GM10266 (cell line): ENCODE results near the gene TFEB.

Experiments used
- DNase-seq: peaks from one replicate; pipeline ENCODE4 v3.0.0; 2012; ENCODE audit errors: extremely low spot score
- TF ChIP-seq, protein P1 (sequence below): IDR thresholded peaks from 2 replicates; pipeline ENCODE4 v1.5.1; 2012; ENCODE audit warnings: mild to moderate bottlenecking, low read depth; ENCODE audit not compliant: control insufficient read depth, insufficient read depth; ENCODE audit errors: missing control alignments

The TFEB gene

DNA sequence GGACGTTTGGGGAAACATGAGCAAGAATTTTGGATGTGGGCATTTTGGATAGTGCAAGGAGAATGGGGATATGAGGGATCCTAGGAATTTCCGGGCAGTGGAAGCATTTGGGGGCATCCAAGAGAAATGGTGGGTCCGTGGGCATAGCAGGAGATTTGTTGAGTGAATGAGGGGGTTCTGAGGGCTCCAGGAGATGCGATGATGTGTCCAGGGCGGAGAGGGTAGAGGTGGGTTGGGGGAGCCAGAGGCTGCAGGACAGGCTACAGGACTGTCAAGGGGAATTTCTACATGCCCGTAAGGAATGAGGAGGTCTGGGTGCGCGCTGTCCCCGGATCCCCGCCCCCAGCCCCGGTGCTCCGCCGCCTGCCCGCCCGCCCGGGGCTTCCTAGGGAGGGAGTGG lies 43.9 kb upstream of the TFEB start:
- TF ChIP-seq, protein P1, sequence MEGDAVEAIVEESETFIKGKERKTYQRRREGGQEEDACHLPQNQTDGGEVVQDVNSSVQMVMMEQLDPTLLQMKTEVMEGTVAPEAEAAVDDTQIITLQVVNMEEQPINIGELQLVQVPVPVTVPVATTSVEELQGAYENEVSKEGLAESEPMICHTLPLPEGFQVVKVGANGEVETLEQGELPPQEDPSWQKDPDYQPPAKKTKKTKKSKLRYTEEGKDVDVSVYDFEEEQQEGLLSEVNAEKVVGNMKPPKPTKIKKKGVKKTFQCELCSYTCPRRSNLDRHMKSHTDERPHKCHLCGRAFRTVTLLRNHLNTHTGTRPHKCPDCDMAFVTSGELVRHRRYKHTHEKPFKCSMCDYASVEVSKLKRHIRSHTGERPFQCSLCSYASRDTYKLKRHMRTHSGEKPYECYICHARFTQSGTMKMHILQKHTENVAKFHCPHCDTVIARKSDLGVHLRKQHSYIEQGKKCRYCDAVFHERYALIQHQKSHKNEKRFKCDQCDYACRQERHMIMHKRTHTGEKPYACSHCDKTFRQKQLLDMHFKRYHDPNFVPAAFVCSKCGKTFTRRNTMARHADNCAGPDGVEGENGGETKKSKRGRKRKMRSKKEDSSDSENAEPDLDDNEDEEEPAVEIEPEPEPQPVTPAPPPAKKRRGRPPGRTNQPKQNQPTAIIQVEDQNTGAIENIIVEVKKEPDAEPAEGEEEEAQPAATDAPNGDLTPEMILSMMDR, result no peak
- peak; percentile 51 for DNase-seq

DNA sequence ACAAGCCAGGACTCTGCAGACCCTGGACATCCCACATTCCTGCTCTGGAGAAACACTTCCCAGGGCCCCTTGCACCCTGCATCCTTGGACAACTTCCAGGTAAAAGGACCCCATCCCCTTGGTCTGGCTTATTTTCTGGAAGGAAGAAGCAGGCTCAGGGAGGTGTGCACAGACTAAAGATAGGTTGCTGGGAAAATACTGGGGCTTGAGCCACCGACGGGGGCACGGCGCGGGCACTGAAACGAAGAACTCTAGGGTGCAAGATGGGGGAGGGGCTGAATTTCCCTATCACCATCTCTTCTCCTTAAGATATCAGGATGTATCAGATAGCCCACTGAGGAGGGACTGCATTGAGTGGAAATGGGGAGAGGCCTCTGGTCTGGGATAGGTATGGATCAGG lies 43.5 kb upstream of the TFEB start:
- TF ChIP-seq, protein P1, result no peak
- no peak for DNase-seq

DNA sequence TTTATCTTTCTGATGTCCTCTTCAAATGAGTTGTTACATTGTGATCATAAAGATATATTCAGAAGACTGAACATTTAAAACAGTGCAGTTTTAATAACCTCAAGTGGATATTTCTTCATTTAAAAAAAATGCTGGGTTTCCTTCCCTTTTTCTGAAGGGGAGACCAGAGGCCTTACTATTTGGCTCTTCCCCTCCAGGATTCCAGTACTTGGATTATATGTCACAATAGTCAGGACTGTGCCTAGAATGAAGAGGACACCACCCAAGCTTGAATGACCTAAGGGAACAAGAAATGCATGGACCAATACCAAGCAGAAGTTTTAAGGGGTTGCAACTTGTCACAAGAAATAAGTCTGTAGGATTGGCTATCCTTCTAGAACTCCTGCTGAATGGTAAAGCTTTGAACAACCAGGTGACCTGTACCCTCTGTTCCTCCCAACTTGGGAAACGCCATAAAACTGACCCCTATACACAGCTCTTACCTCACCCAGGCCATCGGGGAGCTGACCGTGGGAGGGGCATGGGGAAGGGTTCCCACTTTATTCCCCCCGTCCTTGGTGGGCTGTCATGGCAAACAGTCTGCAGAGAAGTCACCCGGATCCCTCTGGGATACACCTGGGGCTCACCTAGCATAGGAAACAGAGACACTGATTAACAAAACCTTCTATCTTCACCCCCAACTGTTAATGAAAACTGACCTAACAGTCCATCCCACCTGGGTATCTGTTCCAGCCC lies 42.3 kb upstream of the TFEB start:
- TF ChIP-seq, protein P1, result no peak
- DNase-seq, result no peak

DNA sequence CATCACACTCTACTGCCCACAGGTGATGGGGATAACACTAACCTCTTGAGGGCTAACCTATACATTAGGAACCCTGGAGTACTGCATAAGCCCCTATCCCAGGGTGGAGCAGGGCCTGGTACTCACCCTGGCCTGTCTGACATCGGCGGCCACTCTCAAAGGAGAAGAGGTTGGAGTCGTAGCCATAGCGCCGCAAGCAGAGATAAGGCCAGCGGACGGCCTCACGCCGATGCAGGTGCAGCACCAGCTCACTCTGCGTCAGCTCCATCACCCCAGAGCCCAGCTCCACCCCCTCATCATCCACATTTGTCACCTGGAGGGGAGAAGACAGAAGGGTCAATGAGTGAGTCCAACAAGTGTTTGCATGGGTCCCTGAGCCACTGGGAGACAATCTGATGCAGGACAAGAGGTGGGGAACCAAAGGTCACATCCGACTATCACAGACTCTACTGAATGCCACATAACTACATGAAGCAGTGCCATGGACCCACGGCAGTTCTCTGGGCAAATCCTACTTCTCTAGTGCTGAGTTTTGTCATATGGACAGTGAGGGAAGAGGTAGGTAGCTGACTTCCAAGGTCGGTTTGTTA lies 40.0 kb upstream of the TFEB start:
- DNase-seq, result no peak
- TF ChIP-seq, protein P1, result no peak

DNA sequence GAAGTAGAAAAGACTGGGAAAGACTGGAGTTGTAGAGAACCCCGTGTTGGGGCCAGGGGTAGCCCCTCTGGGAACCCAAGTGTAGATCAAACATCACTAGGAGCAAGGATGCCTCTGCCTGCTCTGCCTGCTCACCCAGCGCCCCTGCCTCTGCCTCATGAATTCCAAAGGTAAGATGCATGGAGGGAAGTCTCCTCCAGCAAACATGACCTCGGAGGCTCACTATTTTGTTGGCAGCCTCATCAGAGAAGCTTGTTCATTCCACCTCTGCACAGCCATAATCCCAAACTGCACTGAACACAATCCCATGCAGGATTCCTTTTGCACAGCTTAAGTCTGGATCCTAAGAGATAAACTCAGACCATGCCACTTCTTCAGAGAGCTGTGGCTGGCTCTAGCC lies 39.4 kb upstream of the TFEB start:
- no peak for DNase-seq
- TF ChIP-seq, protein P1, result no peak

DNA sequence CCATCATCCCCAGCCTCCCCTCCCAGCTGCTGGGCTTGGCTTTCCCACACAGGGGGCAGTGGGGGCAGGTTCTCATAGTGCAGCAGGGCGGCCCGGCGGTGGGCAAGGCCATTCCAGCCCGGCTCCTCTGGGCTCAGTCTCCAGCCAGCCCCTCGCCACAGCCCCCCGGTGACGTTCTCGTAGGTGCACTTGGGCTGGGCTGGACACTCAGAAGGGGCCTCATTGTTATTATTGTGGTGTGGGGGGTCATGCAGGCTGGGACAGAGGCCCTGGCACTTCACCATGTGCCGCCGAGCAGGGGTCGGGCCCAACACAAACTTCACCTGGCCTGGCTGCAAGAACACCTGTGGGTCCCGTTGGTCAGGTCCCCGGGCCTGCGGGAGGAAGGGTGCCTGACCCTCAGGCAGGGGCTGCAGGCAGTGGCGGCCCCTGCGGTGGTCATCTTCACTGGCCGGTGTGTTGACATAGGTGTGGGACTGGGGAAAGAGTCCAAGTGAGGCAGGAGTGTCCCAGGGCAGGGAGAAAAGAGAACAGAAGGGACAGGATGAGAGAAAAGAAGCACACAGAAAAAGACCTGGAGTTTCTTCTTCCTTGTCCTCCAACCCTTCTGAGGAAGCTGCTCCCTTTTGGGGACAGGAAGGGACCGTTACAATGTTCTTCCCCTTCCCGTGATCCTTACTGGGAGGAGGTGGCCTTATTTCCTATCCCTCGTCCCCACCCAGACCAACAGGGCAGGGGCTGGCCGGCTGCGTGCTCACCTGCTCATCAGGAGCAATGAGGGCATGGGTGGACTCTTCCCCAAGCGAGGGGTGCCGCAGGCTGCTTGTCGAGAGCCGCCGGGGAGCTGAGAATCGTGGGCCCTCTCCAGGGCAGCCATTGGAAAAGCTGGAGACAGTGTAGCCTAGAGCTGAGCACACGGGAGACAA lies 35.9 kb upstream of the TFEB start:
- TF ChIP-seq, protein P1, result no peak
- no peak for DNase-seq
